ENCODE measurements around the gene SERPINF2. TPM values are rescaled to one million over a fixed set of nuclear protein-coding genes. Genes with fewer than 3 reads are reported as not detected.
"Not testable (repeated sequence)": the region's sequence is repeated elsewhere in the genome, so short reads cannot be mapped to it uniquely, and the experiment has no call there.

The SERPINF2 gene
- total RNA-seq, 2 donors from 2014 or later: 0.36 TPM; not detected in 1

DNA sequence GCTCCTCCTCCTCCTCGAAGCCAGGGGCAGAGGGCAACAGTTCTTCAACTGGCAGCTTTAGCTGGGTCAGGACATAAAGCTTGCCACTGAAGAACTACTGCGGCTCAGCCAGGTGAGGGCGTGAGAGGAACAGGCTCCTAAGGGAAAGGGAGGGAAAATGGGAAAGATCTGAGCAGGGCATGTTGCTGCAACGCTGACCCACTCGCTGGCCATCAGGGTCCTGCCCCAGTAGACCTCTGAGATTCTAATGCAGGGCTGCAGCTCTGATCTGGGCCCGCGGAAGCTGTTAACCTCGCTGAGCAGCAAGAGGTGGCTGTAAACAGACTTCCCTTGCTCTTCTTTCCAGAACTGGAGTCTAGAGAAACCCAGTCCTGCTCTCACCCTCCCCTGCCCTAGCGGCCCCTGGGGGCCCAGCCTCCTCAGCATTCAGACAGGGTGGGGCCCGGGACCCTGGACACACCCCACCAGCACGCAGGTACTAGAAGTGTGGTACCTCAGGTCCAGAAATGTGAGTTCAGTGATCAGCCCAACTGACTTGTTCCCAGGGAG is 28.7 kb upstream of the SERPINF2 start:
- no peak overlapping the region for H3K27ac Mint-ChIP-seq
- no peaks in the 10 kb centered on the region for H3K9me3 Mint-ChIP-seq
- peaks cover 0 to 16% of the 10 kb centered on the region in 2 donors for H3K36me3 Mint-ChIP-seq
- DNase-seq (ENCODE audit: low spot score in 2 of 2) (no peak), ATAC-seq (no peak)

DNA sequence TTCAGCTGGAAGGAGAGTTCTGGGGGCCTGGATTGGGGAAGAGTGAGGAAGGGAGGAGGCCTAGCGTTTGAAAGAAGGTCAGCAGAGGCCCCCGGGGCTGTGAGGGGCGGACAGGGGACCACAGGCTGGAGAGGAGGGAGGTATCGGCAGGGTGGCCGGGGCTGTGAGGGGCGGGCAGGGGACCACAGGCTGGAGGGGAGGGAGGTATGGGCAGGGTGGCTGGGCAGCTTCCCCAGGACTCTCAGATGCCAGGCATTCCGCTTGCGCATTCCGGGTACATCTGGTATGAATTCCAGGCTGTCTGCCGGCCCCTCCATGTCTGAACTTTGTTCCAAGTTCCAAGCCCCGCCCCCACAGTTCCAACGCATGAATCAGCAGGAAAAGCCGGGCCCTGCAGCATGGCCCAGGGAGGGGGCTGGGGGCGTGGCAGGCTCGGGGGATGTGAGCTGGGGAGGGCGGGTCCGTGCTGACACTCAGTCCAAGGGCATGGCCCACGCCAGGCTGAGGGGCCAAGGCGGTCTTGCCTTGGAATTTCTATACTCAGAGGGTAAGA is 28.2 kb upstream of the SERPINF2 start:
- H3K36me3 Mint-ChIP-seq: peaks cover 0 to 16% of the 10 kb centered on the region in 2 donors
- H3K27ac Mint-ChIP-seq: no peak overlapping the region
- no peaks in the 10 kb centered on the region for H3K9me3 Mint-ChIP-seq
- ATAC-seq (no peak), DNase-seq (ENCODE audit: low spot score in 2 of 2) (no peak)

DNA sequence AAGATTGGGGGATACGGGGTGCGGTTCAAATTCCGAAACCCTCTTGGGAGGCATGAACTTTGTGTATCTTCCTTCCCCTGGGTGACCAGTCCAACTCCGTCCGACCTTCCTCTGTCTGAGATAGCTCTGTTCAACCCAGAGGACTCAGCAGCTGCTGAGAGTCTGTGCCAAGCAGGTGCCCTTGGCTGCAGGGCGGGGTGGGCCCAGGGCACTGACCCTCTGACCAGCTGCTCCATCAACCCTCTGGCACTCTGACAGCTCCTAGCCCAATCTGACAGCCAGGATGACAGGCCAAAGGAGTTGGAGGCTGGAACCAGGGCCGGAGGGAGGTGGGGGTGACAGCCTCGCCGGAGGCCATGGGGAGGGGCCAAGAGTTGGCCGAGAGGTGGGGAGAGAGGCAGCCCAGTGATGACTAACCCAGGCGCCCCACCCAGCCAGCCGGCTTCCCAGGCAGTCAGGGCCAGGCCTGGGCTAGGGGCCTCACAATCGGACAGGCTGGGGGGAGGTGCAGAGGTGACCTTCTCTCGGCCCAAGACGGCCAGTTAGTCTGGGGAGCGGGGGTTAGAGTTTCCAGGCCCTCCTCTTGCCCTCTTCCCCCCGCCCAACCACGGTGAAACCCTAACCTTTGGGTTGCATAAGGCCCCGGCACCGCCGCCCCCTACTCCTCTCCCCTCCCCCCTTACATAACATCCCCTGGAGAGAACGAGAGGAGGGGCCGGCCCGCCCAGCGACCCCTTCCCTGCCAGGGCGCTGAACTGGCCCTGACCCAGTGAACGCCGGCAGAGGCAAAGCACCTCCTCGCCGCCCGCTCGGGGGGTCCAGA is 27.5 kb upstream of the SERPINF2 start:
- no peak overlapping the region for H3K27ac Mint-ChIP-seq
- DNase-seq (ENCODE audit: low spot score in 2 of 2) (peak in 1 of 2 donors; percentile 46), ATAC-seq (no peak)
- H3K9me3 Mint-ChIP-seq: no peaks in the 10 kb centered on the region
- H3K36me3 Mint-ChIP-seq: peaks cover 0 to 16% of the 10 kb centered on the region in 2 donors

DNA sequence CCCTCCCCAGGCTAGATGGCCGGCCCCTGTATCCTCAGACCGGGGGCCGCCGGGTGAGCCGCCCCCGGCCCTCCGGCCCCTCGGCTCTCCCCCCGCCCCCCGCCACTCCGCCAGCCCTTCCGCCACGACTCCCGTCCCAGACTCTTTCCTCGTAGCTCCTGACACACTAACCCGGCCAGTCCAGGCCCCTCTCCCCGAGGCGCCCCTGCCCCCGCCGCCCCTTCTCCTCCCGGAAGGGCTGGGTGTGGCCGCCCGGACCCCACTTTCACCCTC is 26.9 kb upstream of the SERPINF2 start:
- no peak for ATAC-seq
- Mint-ChIP-seq H3K36me3 (peaks cover 0 to 16% of the 10 kb centered on the region in 2 donors), H3K9me3 (no peaks in the 10 kb centered on the region), H3K27ac (peak overlapping the region in 1 of 2 donors; percentile 100)
- no peak for DNase-seq (ENCODE audit: low spot score in 2 of 2)

DNA sequence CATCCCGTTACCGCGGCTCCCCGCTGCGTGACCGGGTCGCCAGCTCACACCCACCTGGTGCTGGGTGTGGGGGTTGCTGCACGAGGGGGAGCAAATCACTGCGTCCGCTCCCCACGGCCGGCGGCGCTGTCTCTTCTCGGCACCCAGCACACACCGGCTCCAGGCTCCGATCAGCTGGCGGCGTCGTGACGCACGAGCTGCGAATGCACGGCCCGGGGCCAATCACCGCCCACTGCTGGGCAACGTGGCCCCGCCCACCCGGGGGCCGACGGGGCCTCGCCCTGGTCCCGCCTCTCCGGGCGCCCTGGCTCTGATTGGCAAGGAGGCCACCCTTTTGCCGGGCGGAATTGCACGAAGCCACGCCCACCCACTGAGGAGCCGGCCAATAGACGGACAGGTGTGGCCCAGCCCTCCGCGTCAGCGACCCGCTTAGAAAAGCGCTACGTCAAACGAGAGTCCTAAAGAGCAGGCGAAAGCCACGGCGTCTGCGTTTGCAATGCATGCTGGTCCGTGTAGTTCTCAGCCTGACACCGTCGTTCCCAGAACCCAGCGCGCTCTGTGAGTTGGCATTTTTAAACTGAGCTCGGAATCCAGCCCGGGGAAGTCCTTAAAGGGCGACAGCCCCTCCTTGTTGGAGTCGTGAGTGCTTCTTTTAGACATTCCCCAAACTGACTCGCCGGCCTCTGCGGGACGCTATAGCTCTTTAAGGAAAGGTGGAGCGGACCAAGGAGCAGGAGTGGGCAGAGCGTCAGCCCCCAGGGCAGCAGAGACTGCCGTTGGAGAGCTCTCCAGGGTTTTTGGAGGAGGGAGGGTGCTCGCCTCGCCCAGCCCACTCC is 26.4 kb upstream of the SERPINF2 start:
- Mint-ChIP-seq H3K27ac (peak overlapping the region; percentile 98 to 100), H3K36me3 (peaks cover 0 to 16% of the 10 kb centered on the region in 2 donors), H3K9me3 (no peaks in the 10 kb centered on the region)
- DNase-seq (ENCODE audit: low spot score in 2 of 2) (peak; percentile 100), ATAC-seq (peak; percentile 88)

DNA sequence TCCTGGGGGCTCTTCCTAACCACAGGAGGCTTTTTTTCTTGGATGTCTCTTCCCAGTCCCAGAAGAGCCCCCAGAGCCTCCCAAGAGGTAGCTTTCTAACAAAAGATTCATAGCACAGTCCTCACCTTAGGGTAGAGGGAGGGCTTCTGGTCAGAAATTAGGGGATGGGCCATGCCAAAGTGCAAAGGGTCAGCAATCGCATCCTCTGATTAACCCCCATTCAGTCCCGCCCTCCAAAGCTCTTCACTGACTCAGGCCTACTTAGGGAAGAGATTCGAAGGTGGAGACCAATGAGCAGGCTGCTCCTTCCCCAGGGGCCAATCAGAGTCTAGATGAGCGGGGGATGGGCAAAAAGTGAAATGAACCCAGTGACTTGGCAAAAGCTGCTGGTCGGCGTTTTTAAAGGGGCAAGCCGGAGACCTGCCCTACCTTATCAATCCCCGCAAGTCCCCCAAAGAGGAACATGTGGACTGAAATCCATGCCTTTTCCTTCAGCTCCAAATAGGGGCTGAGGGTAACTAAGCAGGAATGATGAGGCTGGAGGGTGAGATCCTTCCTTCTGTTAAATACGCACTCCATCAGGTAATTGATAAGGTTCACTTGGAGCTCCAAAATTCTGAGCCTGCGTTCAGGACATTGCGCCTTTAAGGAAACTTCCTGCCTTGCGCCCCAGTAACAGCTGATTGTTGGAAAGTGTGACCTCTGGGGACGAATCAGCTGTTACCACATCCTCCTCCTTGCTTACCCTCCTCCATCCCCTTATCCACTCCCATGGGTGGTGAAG is 25.6 kb upstream of the SERPINF2 start:
- peaks cover 0 to 10% of the 10 kb centered on the region in 2 donors for H3K36me3 Mint-ChIP-seq
- peak overlapping the region; percentile 98 to 100 for H3K27ac Mint-ChIP-seq
- DNase-seq (ENCODE audit: low spot score in 2 of 2) (peak; percentile 84 to 87), ATAC-seq (peak; percentile 72)
- H3K9me3 Mint-ChIP-seq: no peaks in the 10 kb centered on the region

DNA sequence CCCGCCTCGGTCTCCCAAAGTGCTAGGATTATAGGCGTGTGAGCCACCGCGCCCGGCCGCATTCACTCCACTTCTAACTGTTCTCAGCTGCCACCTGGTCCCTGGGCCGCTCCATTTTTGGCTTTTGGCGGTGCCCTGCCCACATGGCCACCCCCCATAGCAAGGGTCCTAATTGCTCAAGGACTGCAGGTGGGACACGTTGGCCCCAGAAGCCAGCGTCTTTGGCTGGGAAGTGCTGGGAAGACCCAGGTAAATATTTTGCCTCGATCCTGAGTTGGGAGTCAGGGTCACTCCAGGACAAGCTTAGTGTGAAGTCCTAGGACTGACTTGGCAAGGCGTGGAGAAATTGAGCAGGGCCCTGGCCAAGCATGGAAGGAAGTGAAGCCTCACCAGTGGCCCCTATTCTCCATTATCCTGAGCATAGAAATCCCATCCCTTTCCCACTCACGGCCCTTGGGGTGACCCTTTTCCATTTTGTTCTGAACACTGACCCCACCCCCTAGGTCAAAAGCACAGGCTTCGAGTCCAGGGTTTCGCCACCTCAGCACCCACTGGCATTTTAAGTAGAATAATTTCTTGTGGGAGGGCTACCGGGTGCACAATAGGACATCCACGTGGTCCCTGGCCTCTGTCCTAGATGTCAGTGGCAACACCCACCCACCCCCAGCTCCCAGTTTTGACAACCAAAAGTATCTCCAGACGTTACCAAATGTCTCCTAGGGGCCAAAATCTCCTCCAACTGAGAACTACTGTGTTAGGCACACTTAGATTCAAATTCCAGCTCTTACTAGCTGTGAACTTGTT is 24.1 kb upstream of the SERPINF2 start:
- peaks cover 0 to 7% of the 10 kb centered on the region in 2 donors for H3K36me3 Mint-ChIP-seq
- no peak for ATAC-seq
- H3K27ac Mint-ChIP-seq: peak overlapping the region; percentile 81 to 100
- DNase-seq (ENCODE audit: low spot score in 2 of 2): no peak
- no peaks in the 10 kb centered on the region for H3K9me3 Mint-ChIP-seq

DNA sequence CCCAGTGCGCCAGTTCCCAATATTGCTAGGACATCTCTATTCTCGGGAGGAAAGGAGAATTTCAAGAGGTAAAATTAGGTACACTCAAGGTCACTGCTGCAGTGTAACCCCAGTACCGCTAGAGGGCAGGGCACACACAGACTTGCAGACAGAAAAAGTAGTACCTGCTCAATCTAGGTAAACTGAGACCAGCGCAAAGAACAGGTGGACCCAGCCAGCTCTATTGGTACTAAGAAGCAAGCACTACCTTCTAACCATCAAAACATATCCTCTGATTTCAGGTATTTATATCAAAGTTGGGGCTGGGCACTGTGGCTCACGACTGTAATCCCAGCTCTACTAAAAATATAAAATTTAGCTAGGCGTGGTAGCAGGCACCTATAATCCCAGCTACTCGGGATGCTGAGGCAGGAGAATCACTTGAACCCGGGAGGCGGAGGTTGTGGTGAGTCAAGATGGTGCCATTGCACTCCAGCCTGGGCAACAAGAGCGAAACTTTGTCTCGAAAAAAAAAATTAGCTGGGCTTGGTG is 21.8 kb upstream of the SERPINF2 start:
- ATAC-seq (no peak), DNase-seq (ENCODE audit: low spot score in 2 of 2) (peak in 1 of 2 donors; percentile 78)
- H3K36me3 Mint-ChIP-seq: peaks cover 0 to 7% of the 10 kb centered on the region in 2 donors
- no peak overlapping the region for H3K27ac Mint-ChIP-seq
- H3K9me3 Mint-ChIP-seq: no peaks in the 10 kb centered on the region

DNA sequence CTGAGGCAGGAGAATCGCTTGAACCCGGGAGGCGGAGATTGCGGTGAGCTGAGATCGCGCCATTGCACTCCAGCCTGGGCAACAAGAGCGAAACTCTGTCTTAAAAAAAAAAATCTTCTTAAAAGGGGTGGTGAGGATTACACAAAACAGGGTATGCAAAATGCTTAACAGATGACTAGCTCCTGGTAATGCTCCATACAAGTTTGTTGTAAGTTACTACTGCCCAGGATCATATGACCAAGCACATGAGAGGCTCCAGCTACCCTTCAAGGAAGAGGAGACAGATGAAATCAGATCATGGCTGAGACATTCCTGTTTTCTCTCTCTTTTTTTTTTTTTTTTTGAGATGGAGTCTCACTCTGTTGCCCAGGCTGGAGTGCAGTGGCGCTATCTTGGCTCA is 20.6 kb upstream of the SERPINF2 start:
- not testable (repeated sequence) for H3K27ac Mint-ChIP-seq; DNase-seq (ENCODE audit: low spot score in 2 of 2)

DNA sequence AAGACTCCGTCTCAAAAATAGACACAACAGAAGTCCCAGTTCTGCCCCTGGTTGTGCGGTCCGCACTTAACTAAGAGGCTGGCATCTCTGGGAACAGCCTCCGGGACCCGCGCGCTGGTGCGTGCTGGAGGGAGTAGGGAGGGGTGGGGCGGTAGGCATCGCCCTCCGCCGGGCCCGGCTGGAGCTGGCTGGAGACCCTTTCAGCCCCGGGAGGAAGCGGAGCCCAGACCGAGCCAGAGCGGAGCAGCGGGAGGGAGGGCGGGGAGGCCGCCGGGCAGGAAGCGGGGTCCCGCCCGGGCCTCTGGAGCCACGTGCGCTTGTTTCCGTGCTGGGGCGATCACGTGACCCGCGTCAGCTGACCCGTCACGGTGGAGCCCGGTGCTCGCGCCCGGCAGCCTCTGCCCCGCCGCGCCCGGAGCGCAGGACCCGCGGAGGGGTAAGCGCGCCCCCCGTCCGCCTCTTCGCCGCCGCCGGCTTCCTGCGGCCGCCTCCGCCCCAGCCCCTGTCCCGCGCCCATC is 18.3 kb upstream of the SERPINF2 start, which contains the start of gene WDR81:
Gene WDR81, plus strand, starts transcription at position 354 of the 518 bp plus-strand sequence. CDS start 256 bp downstream, outside the sequence.
- Mint-ChIP-seq H3K27ac (peak within 1 kb of the TSS; percentile 77 to 91), H3K36me3 (no peaks in the 10 kb centered on the region), H3K9me3 (no peaks in the 10 kb centered on the region)
- ATAC-seq: peak; percentile 87 to 89
- DNase-seq (ENCODE audit: low spot score in 2 of 2): peak; percentile 81 to 87

More for the DNA sequence above, 20.6 kb upstream of the SERPINF2 start:
- H3K9me3 Mint-ChIP-seq, ATAC-seq, H3K36me3 Mint-ChIP-seq: not testable (repeated sequence)

DNA sequence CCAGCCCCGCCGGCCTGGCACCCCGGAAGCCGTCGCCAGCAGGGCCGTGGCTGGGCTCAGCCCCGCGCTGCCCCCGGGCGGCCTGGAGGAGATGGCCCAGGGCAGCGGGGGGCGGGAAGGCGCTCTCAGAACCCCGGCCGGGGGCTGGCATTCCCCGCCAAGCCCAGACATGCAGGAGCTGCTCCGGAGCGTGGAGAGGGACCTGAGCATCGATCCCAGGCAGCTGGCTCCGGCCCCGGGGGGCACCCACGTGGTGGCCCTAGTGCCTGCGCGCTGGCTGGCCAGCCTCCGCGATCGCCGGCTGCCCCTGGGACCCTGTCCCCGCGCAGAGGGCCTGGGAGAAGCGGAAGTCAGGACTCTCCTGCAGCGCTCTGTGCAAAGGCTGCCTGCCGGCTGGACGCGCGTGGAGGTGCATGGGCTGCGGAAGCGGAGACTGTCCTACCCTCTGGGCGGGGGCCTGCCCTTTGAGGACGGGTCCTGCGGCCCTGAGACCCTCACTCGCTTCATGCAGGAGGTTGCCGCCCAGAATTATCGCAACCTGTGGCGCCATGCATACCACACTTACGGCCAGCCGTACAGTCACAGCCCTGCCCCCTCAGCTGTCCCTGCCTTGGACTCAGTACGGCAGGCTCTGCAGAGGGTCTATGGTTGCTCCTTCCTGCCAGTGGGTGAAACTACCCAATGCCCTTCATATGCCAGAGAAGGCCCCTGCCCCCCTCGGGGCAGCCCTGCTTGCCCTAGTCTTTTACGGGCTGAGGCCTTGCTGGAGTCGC is 17.6 kb upstream of the SERPINF2 start:
- peak; percentile 62 to 68 for ATAC-seq
- no peak overlapping the region for H3K27ac Mint-ChIP-seq
- no peak for DNase-seq (ENCODE audit: low spot score in 2 of 2)
- no peaks in the 10 kb centered on the region for H3K36me3 Mint-ChIP-seq
- H3K9me3 Mint-ChIP-seq: no peaks in the 10 kb centered on the region

DNA sequence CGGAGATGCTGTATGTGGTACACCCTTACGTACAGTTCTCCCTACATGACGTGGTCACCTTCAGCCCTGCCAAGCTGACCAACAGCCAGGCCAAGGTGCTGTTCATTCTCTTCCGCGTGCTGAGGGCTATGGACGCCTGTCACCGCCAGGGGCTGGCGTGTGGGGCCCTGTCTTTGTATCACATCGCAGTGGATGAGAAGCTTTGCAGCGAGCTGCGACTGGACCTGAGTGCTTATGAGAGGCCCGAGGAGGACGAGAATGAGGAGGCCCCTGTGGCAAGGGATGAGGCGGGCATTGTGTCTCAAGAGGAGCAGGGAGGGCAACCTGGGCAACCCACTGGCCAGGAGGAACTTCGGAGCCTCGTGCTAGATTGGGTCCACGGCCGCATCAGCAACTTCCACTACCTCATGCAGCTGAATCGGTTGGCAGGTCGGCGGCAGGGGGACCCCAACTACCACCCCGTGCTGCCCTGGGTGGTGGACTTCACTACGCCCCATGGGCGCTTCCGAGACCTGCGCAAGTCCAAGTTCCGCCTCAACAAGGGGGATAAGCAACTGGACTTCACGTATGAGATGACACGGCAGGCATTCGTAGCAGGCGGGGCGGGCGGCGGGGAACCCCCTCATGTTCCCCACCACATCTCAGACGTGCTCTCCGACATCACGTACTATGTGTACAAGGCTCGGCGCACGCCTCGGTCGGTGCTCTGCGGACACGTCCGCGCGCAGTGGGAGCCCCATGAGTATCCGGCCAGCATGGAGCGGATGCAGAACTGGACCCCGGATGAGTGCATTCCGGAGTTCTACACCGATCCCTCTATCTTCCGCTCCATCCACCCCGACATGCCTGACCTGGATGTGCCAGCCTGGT is 16.8 kb upstream of the SERPINF2 start:
- no peak for ATAC-seq
- Mint-ChIP-seq H3K9me3 (no peaks in the 10 kb centered on the region), H3K36me3 (no peaks in the 10 kb centered on the region), H3K27ac (no peak overlapping the region)
- no peak for DNase-seq (ENCODE audit: low spot score in 2 of 2)

DNA sequence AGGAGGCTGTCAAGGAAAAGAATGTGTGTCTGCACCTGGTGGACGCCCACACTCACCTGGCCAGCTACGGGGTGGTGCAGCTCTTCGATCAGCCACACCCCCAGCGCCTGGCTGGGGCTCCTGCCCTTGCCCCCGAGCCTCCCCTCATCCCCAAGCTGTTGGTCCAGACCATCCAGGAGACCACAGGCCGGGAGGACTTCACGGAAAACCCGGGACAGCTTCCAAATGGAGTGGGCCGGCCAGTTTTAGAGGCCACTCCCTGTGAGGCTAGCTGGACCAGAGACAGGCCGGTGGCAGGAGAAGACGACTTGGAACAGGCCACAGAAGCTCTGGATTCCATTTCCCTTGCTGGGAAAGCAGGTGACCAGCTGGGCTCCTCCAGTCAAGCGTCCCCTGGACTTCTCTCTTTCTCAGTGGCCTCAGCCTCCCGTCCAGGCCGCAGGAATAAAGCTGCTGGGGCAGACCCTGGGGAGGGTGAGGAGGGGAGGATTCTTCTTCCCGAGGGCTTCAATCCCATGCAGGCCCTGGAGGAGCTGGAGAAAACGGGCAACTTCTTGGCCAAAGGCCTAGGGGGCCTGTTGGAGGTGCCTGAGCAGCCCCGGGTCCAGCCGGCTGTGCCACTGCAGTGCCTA is 15.9 kb upstream of the SERPINF2 start:
- H3K9me3 Mint-ChIP-seq: no peaks in the 10 kb centered on the region
- ATAC-seq (no peak), DNase-seq (ENCODE audit: low spot score in 2 of 2) (no peak)
- no peak overlapping the region for H3K27ac Mint-ChIP-seq
- H3K36me3 Mint-ChIP-seq: no peaks in the 10 kb centered on the region

Measured in activated naive CD4-positive, alpha-beta T cell treated with anti-CD3 and anti-CD28 coated beads, Interleukin-2, amount 50 U/mL, for 72 hours (primary cell).